PC-3 (cell line): ENCODE data around the gene PACSIN2. TPM values are rescaled to one million over a fixed set of nuclear protein-coding genes. Genes with fewer than 3 reads are reported as not detected.
A peak's percentile ranks its signal among the peaks of the same experiment; 100 is the strongest.

Experiments
- ATAC-seq: fragments of 200-7000 bp; cut with Tn5 transposase; 2 replicates; pipeline ENCODE4 v1.9.1; 2020; ENCODE audit warnings: mild to moderate bottlenecking, moderate library complexity
- BruUV-seq: library from RNA; stranded (reverse); fragments of 400-500 nt; replicated peaks from 2 replicates; lab custom pipeline; 2021; lab: Mats Ljungman, UMichigan
- CTCF ChIA-PET: fragments of 300-600 bp; sonication (Branson Sonifier 250); formaldehyde crosslinking; loops from one replicate; lab custom pipeline; 2022; ENCODE audit warnings: antibody characterized with exemption; lab: Charles Lee
- POLR2A ChIA-PET: fragments of 300-600 bp; sonication (Branson Sonifier 250); formaldehyde crosslinking; loops from one replicate; lab custom pipeline; 2022; ENCODE audit warnings: antibody characterized with exemption; ENCODE audit not compliant: unreplicated experiment; lab: Charles Lee
- DNase-seq: peaks from one replicate; pipeline ENCODE4 v3.0.0-alpha.2; 2015
- H2AFZ ChIP-seq: fragments of 300-600 bp; sonication (generic); 2 replicates; pipeline ENCODE4 v1.6.0; 2016; ENCODE audit warnings: antibody characterized with exemption, low read length
- H3F3A ChIP-seq: fragments of 300-600 bp; sonication (generic); one replicate; pipeline ENCODE4 v1.6.0; 2017; ENCODE audit warnings: antibody characterized with exemption, low read length, control low read depth, mild to moderate bottlenecking; ENCODE audit not compliant: unreplicated experiment
- H3K27ac ChIP-seq: fragments of 300-600 bp; sonication (generic); 2 replicates; pipeline ENCODE4 v1.5.1; 2016; ENCODE audit warnings: mild to moderate bottlenecking, low read length
- H3K27me3 ChIP-seq: fragments of 300-600 bp; sonication (generic); 2 replicates; pipeline ENCODE4 v1.6.1; 2016; ENCODE audit warnings: low read length, mixed read lengths
- H3K36me3 ChIP-seq: fragments of 300-600 bp; sonication (generic); 2 replicates; pipeline ENCODE4 v1.6.1; 2016; ENCODE audit warnings: low read depth, mixed run types, low read length, mixed read lengths
- H3K4me1 ChIP-seq: fragments of 300-600 bp; sonication (generic); 2 replicates; pipeline ENCODE4 v1.5.1; 2016; ENCODE audit warnings: low read length; ENCODE audit not compliant: insufficient read depth
- H3K4me2 ChIP-seq: fragments of 300-600 bp; sonication (generic); 2 replicates; pipeline ENCODE4 v1.6.0; 2016; ENCODE audit warnings: low read length
- H3K4me3 ChIP-seq: fragments of 300-600 bp; sonication (generic); 2 replicates; pipeline ENCODE4 v1.5.1; 2016; ENCODE audit warnings: mild to moderate bottlenecking, low read length, mixed read lengths
- H3K79me2 ChIP-seq: fragments of 300-600 bp; sonication (generic); 2 replicates; pipeline ENCODE4 v1.6.1; 2017; ENCODE audit warnings: low read length, mixed read lengths
- H3K9ac ChIP-seq: fragments of 300-600 bp; sonication (generic); 2 replicates; pipeline ENCODE4 v1.6.0; 2016; ENCODE audit warnings: mild to moderate bottlenecking, low read length
- H3K9me2 ChIP-seq: fragments of 300-600 bp; sonication (generic); replicated peaks from 2 replicates; pipeline ENCODE4 v1.6.1; 2016; ENCODE audit warnings: mixed run types, low read length, mixed read lengths
- H3K9me3 ChIP-seq: fragments of 300-600 bp; sonication (generic); 2 replicates; pipeline ENCODE4 v1.6.1; 2016; ENCODE audit warnings: low read length, mixed read lengths
- H4K20me1 ChIP-seq: fragments of 300-600 bp; sonication (generic); 2 replicates; pipeline ENCODE4 v1.6.1; 2016; ENCODE audit warnings: low read length, mixed read lengths
- CTCF ChIP-seq: fragments of 300-600 bp; sonication (generic); conservative IDR thresholded peaks from 2 replicates; pipeline ENCODE4 v1.5.1; 2017; ENCODE audit warnings: antibody characterized with exemption, low read depth, mild to moderate bottlenecking, low read length
- EZH2 ChIP-seq: fragments of 300-600 bp; sonication (generic); IDR thresholded peaks from one replicate; pipeline ENCODE4 v1.6.1; 2017; ENCODE audit warnings: antibody characterized with exemption, mild to moderate bottlenecking, low read length; ENCODE audit not compliant: unreplicated experiment
- EZH2phosphoT487 ChIP-seq: fragments of 300-600 bp; sonication (generic); IDR thresholded peaks from 2 replicates; pipeline ENCODE4 v1.6.1; 2018; ENCODE audit warnings: mild to moderate bottlenecking, antibody characterized with exemption, low read length, borderline replicate concordance
- intact Hi-C: fragments of 100-400 bp; cut with micrococcal nuclease; formaldehyde crosslinking; loops from 2 replicates; pipeline ENCODE4 v1.9.0; 2023
- total RNA-seq: library from RNA; depleted of rRNA; stranded (reverse); fragments of >200 nt; gene quantifications from 2 replicates; pipeline ENCODE4 v1.2.3, GENCODE V29; 2014

The PACSIN2 gene
- total RNA-seq, 1 experiment from 2014 or later = 25.7 TPM

GRCh38 chr22:43005106-43005505 lies 9.8 kb downstream of the PACSIN2 start:
- TF ChIP-seq EZH2phosphoT487 (no peak), EZH2 (no peak)
- DNase-seq = no peak
- Histone ChIP-seq H3K36me3 (no peaks in the 10 kb centered on the region), H3K9ac (no peak overlapping the region), H3K27ac (no peak overlapping the region), H3K4me2 (no peak overlapping the region), H3K4me1 (peaks cover 55% of the 10 kb centered on the region), H3K9me3 (no peaks in the 10 kb centered on the region), H4K20me1 (peaks cover 33% of the 10 kb centered on the region), H3F3A (no peaks in the 10 kb centered on the region), H2AFZ (no peak overlapping the region), H3K9me2 (no peaks in the 10 kb centered on the region), H3K79me2 (peaks cover 97% of the 10 kb centered on the region), H3K27me3 (no peaks in the 10 kb centered on the region), H3K4me3 (no peak overlapping the region)
- BruUV-seq = no TSS peak
- ChIA-PET CTCF (no interaction called here), POLR2A (no interaction called here)
- intact Hi-C loops = no loop called here
- ATAC-seq = no peak

GRCh38 chr22:43004362-43005035 lies 10.4 kb downstream of the PACSIN2 start:
- peak overlapping the region; percentile 8; the same call in 1 of the 2 replicates for H3K27ac ChIP-seq
- no peak overlapping the region for H3K4me2 ChIP-seq
- no peak overlapping the region for H2AFZ ChIP-seq
- H3K36me3 ChIP-seq = no peaks in the 10 kb centered on the region
- intact Hi-C loops = no loop called here
- H3K4me1 ChIP-seq = peaks cover 54% of the 10 kb centered on the region
- TF ChIP-seq EZH2 = no peak
- TF ChIP-seq CTCF = no peak
- no peak for TF ChIP-seq EZH2phosphoT487
- DNase-seq = no peak
- ChIA-PET POLR2A (no interaction called here), CTCF (no interaction called here)
- H3K9ac ChIP-seq = no peak overlapping the region
- peaks cover 33% of the 10 kb centered on the region for H4K20me1 ChIP-seq
- BruUV-seq = no TSS peak
- H3K27me3 ChIP-seq = no peaks in the 10 kb centered on the region
- H3K9me2 ChIP-seq = no peaks in the 10 kb centered on the region
- H3F3A ChIP-seq = no peaks in the 10 kb centered on the region
- no peak overlapping the region for H3K4me3 ChIP-seq
- H3K9me3 ChIP-seq = no peaks in the 10 kb centered on the region
- no peak for ATAC-seq
- H3K79me2 ChIP-seq = peaks cover 97% of the 10 kb centered on the region

- Histone ChIP-seq H3K36me3 (no peaks in the 10 kb centered on the region), H3K27me3 (no peaks in the 10 kb centered on the region), H3K4me3 (peak overlapping the region; percentile 29), H3K4me1 (peaks cover 48% of the 10 kb centered on the region), H3K9me2 (no peaks in the 10 kb centered on the region), H3K9me3 (no peaks in the 10 kb centered on the region), H3F3A (no peaks in the 10 kb centered on the region), H2AFZ (no peak overlapping the region), H3K27ac (peak overlapping the region; percentile 67), H3K4me2 (peak overlapping the region; percentile 55), H3K9ac (no peak overlapping the region), H3K79me2 (peaks cover 95% of the 10 kb centered on the region), H4K20me1 (peaks cover 18% of the 10 kb centered on the region)
- peak; percentile 49 for ATAC-seq
- DNase-seq = peak; percentile 74
- POLR2A ChIA-PET = no interaction called here
- intact Hi-C loops = no loop called here
- BruUV-seq = no TSS peak
- TF ChIP-seq EZH2 = no peak
- CTCF ChIA-PET = no interaction called here
These were observed 12.8 kb downstream of the PACSIN2 start for GRCh38 chr22:43002202-43002586.
